AG04449 (cell line): ENCODE data around the gene RHOB.
"Not testable (repeated sequence)": the region's sequence is repeated elsewhere in the genome, so short reads cannot be mapped to it uniquely, and the experiment has no call there.

Experiments
- CTCF ChIA-PET: fragments of 350-600 bp; formaldehyde crosslinking; extraction: SDS; loops from one replicate; lab custom pipeline; 2021; ENCODE audit warnings: antibody characterized with exemption; lab: Yijun Ruan, JAX
- POLR2A ChIA-PET: fragments of 400-600, 350-600 bp; formaldehyde crosslinking; extraction: SDS; loops from one replicate; lab custom pipeline; 2020; ENCODE audit warnings: antibody characterized with exemption, inconsistent platforms; lab: Yijun Ruan, JAX
- DNase-seq: peaks from one replicate; pipeline ENCODE4 v3.0.0-alpha.2; 2010; ENCODE audit warnings: low read depth, low spot score
- H3K4me3 ChIP-seq: 2 replicates; pipeline ENCODE4 v1.5.1; 2011; ENCODE audit warnings: low read depth, mild to moderate bottlenecking, control low read depth, low read length
- TF ChIP-seq, protein P1 (sequence below): IDR thresholded peaks from one replicate; pipeline ENCODE4 v1.5.1; 2011; ENCODE audit warnings: mild to moderate bottlenecking, moderate library complexity, low read length, control low read depth, inconsistent platforms; ENCODE audit not compliant: insufficient read depth; ENCODE audit errors: missing control alignments

Gene RHOB

GRCh38 chr2:20491739-20492531 lies 45.1 kb downstream of the RHOB start:
- ChIA-PET POLR2A (no interaction called here), CTCF (interaction anchor here (1.4 kb wide), 1 partner anchor 14 kb away, joined by 5 read pairs; no protein-coding TSS in a partner anchor)
- no peak for DNase-seq
- TF ChIP-seq, protein P1, sequence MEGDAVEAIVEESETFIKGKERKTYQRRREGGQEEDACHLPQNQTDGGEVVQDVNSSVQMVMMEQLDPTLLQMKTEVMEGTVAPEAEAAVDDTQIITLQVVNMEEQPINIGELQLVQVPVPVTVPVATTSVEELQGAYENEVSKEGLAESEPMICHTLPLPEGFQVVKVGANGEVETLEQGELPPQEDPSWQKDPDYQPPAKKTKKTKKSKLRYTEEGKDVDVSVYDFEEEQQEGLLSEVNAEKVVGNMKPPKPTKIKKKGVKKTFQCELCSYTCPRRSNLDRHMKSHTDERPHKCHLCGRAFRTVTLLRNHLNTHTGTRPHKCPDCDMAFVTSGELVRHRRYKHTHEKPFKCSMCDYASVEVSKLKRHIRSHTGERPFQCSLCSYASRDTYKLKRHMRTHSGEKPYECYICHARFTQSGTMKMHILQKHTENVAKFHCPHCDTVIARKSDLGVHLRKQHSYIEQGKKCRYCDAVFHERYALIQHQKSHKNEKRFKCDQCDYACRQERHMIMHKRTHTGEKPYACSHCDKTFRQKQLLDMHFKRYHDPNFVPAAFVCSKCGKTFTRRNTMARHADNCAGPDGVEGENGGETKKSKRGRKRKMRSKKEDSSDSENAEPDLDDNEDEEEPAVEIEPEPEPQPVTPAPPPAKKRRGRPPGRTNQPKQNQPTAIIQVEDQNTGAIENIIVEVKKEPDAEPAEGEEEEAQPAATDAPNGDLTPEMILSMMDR, result no peak
- no peak overlapping the region for H3K4me3 ChIP-seq

DNA sequence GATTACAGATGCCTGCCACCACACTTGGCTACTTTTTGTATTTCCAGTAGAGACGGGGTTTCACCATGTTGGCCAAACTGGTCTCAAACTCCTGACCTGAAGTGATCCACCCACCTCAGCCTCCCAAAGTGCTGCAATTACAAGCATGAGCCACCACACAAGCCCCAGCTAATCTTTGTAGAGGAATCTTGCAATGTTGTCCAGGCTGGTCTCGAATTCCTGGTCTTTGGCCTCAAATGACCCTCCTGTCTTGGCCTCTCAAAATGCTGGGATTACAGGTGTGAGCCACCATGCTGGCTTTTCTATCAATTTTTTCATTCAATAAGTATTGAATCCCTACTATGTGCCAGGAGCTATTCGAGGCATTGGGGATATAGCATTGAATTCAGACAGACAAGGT lies 46.2 kb downstream of the RHOB start:
- DNase-seq, H3K4me3 ChIP-seq, POLR2A ChIA-PET: not testable (repeated sequence)
- CTCF ChIA-PET, result interaction anchor here (1.4 to 1.6 kb wide), 2 partner anchors 13 to 16 kb away, joined by 5 read pairs; no protein-coding TSS in a partner anchor

DNA sequence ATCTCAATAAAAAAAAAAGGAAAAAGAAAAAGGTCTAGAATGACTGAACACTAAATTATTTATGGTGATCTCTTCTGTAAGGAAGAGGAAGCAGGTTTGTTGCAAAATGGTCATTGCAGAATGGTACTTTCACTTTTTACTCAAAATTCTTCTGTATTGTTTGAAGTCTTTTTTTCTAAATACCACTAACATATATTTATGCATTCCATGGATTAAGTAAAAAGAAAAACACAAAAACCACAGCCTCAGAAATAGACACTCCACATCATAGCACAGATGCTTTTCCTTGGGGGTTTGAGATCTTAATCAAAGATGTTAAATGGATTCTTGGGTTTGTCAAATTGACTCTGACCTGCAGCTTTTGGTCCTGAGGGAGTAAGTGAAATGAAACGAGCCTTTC lies 47.4 kb downstream of the RHOB start:
- H3K4me3 ChIP-seq, result no peak overlapping the region
- ChIA-PET CTCF (interaction anchor here (1.6 kb wide), 1 partner anchor 17 kb away, joined by 5 read pairs; no protein-coding TSS in a partner anchor), POLR2A (interaction anchor here (4.4 kb wide), 1 partner anchor 47 kb away, joined by 23 read pairs; the partner anchor contains the start of gene RHOB)
- TF ChIP-seq, protein P1, result no peak
- peak; percentile 51 for DNase-seq

DNA sequence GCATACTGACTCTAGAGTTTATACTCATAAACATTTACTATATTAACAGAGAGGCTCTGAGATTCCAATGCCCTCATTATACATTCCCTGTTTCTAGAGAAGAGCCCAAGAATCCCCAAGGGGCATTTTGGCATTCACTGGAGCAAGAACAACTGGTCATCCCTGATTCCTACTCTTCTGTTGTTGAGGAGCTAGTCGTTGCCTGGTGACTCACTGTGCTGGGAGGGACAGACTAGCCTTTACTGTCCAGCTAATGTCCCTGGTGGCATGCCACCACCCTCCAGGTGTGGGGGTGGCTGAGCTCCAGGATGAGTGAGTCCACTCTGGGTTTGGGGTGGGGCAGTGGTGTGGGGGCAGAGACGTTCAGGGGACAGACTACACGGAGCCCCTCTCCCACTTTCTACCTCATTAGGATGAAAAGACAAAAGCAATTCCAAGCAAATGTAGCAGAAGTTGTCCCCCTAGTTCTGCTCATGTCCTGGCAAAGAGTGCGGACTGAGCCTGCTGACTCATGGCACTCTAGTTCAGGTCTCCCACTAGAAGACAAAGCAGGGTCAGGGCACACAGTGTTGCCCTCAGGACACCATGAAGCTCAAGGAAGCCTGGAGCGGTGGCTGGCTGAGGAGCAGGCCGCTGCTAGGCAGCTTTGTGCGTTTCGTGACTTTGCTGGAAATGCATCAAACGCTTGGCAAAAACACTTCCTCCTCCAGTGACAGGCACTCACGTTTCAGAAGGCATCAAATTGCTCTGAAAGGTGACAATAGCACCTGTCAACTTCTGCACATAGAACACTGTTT lies 49.4 kb downstream of the RHOB start:
- CTCF ChIA-PET, result interaction anchor here (1.7 to 2.6 kb wide), 2 partner anchors 10 to 17 kb away, joined by 5 to 7 read pairs; no protein-coding TSS in a partner anchor
- peak; percentile 37 for DNase-seq
- TF ChIP-seq, protein P1, result no peak
- POLR2A ChIA-PET, result interaction anchor here (1.0 to 4.4 kb wide), 2 partner anchors 19 to 49 kb away, joined by 3 to 23 read pairs; partner anchors contain the start of gene RHOB
- no peak overlapping the region for H3K4me3 ChIP-seq

DNA sequence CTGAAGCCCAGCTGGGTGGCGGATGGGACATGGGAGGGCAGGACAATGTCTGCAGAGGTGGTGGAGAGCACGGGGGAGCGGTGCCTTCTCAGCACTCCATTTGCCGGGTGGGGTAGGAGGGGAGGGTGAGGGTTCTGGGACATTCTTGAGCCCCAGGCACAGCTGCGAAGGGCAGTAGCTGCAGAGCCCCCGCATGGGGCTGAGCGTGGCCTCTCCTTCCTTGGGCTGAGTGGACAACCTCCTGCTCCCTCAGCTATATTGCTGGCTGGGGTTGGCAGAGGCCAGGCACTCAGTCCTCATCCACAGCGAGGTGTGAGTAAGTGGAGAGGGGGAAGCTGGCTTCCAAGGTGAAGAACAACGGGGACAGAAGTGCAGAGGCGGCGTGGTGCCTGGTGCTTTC lies 50.1 kb downstream of the RHOB start:
- no peak for DNase-seq
- ChIA-PET CTCF (interaction anchor here (1.7 to 2.6 kb wide), 2 partner anchors 9 to 17 kb away, joined by 5 to 7 read pairs; no protein-coding TSS in a partner anchor), POLR2A (interaction anchor here (4.4 kb wide), 1 partner anchor 49 kb away, joined by 23 read pairs; the partner anchor contains the start of gene RHOB)
- TF ChIP-seq, protein P1, result no peak
- no peak overlapping the region for H3K4me3 ChIP-seq
